H9 (cell line): ENCODE data around the gene GPHA2. TPM values are rescaled to one million over a fixed set of nuclear protein-coding genes. Genes with fewer than 3 reads are reported as not detected.

Source experiments
- DNase-seq: peaks from one replicate; pipeline ENCODE4 v3.0.0-alpha.2; 2017
- H2AFZ ChIP-seq: one replicate; pipeline ENCODE4 v1.6.1; 2013; ENCODE audit warnings: mild to moderate bottlenecking, low read length, control low read depth, moderate library complexity
- H2AK5ac ChIP-seq: 2 replicates; pipeline ENCODE4 v1.6.1; 2013; ENCODE audit warnings: low read length, control low read depth, mixed read lengths; ENCODE audit not compliant: insufficient read length
- H2BK120ac ChIP-seq: one replicate; pipeline ENCODE4 v1.6.1; 2013; ENCODE audit warnings: low read depth, mild to moderate bottlenecking, low read length, control low read depth, inconsistent platforms; ENCODE audit not compliant: poor library complexity, severe bottlenecking
- H2BK12ac ChIP-seq: 2 replicates; pipeline ENCODE4 v1.6.1; 2013; ENCODE audit warnings: low read length, control low read depth, mixed read lengths, low read depth; ENCODE audit not compliant: insufficient read length
- H2BK15ac ChIP-seq: 2 replicates; pipeline ENCODE4 v1.6.1; 2013; ENCODE audit warnings: low read depth, low read length, control low read depth
- H2BK20ac ChIP-seq: one replicate; pipeline ENCODE4 v1.6.1; 2013; ENCODE audit warnings: low read depth, mild to moderate bottlenecking, low read length, control low read depth, inconsistent platforms; ENCODE audit not compliant: poor library complexity, severe bottlenecking
- H2BK5ac ChIP-seq: 2 replicates; pipeline ENCODE4 v1.6.1; 2013; ENCODE audit warnings: low read length, control low read depth, mixed read lengths; ENCODE audit not compliant: insufficient read length
- H3K14ac ChIP-seq: 2 replicates; pipeline ENCODE4 v1.6.1; 2013; ENCODE audit warnings: low read length, control low read depth; ENCODE audit not compliant: insufficient read depth
- H3K18ac ChIP-seq: 2 replicates; pipeline ENCODE4 v1.6.1; 2013; ENCODE audit warnings: low read depth, mild to moderate bottlenecking, mixed read lengths, low read length, control low read depth; ENCODE audit not compliant: insufficient read length
- H3K23ac ChIP-seq: 2 replicates; pipeline ENCODE4 v1.6.1; 2013; ENCODE audit warnings: low read length, control low read depth, mixed read lengths, low read depth; ENCODE audit not compliant: insufficient read length
- H3K23me2 ChIP-seq: 2 replicates; pipeline ENCODE4 v1.6.1; 2013; ENCODE audit warnings: low read depth, mild to moderate bottlenecking, mixed read lengths, low read length, control low read depth; ENCODE audit not compliant: insufficient read length, poor library complexity, severe bottlenecking
- H3K27ac ChIP-seq: 2 replicates; pipeline ENCODE4 v1.5.1; 2013; ENCODE audit warnings: low read length, control low read depth, mixed read lengths, low read depth; ENCODE audit not compliant: insufficient read length
- H3K27me3 ChIP-seq: 2 replicates; pipeline ENCODE4 v1.6.1; 2013; ENCODE audit warnings: low read length, control low read depth, inconsistent platforms; ENCODE audit not compliant: insufficient read depth
- H3K4ac ChIP-seq: 2 replicates; pipeline ENCODE4 v1.6.1; 2013; ENCODE audit warnings: low read depth, mild to moderate bottlenecking, control low read depth, inconsistent platforms, low read length, moderate library complexity
- H3K4me1 ChIP-seq: 2 replicates; pipeline ENCODE4 v1.6.1; 2013; ENCODE audit warnings: low read length, control low read depth, inconsistent platforms; ENCODE audit not compliant: insufficient read depth
- H3K4me2 ChIP-seq: 2 replicates; pipeline ENCODE4 v1.6.1; 2013; ENCODE audit warnings: low read length, control low read depth, mixed read lengths; ENCODE audit not compliant: insufficient read length, insufficient read depth
- H3K56ac ChIP-seq: 2 replicates; pipeline ENCODE4 v1.6.1; 2013; ENCODE audit warnings: low read depth, mild to moderate bottlenecking, mixed read lengths, low read length, control low read depth; ENCODE audit not compliant: insufficient read length
- H3K79me1 ChIP-seq: 2 replicates; pipeline ENCODE4 v1.6.1; 2013; ENCODE audit warnings: low read depth, mild to moderate bottlenecking, moderate library complexity, low read length, control low read depth, inconsistent platforms; ENCODE audit not compliant: insufficient read depth, poor library complexity, severe bottlenecking
- H3K79me2 ChIP-seq: 2 replicates; pipeline ENCODE4 v1.6.1; 2013; ENCODE audit warnings: low read length, control low read depth, inconsistent platforms; ENCODE audit not compliant: insufficient read depth
- H3K9ac ChIP-seq: 2 replicates; pipeline ENCODE4 v1.6.1; 2013; ENCODE audit warnings: low read length, control low read depth, mixed read lengths; ENCODE audit not compliant: insufficient read length; ENCODE audit errors: extremely low read depth
- H3K9me3 ChIP-seq: one replicate; pipeline ENCODE4 v1.6.1; 2013; ENCODE audit warnings: low read depth, low read length, inconsistent platforms; ENCODE audit not compliant: control insufficient read depth
- H3T11ph ChIP-seq: one replicate; pipeline ENCODE4 v1.6.1; 2013; ENCODE audit warnings: mild to moderate bottlenecking, low read length, control low read depth, inconsistent platforms
- H4K20me1 ChIP-seq: one replicate; pipeline ENCODE4 v1.6.1; 2013; ENCODE audit not compliant: control insufficient read depth, insufficient read length, insufficient read depth
- H4K5ac ChIP-seq: 2 replicates; pipeline ENCODE4 v1.6.1; 2013; ENCODE audit warnings: low read depth, mild to moderate bottlenecking, mixed read lengths, low read length, control low read depth; ENCODE audit not compliant: insufficient read length
- H4K8ac ChIP-seq: replicated peaks from 2 replicates; pipeline ENCODE4 v1.6.1; 2013; ENCODE audit warnings: low read length, control low read depth, mixed read lengths, low read depth; ENCODE audit not compliant: insufficient read length
- H4K91ac ChIP-seq: 2 replicates; pipeline ENCODE4 v1.6.1; 2013; ENCODE audit warnings: low read depth, mild to moderate bottlenecking, moderate library complexity, mixed read lengths, low read length, control low read depth; ENCODE audit not compliant: insufficient read length
- H3K27ac Mint-ChIP-seq, 3 experiments: 2 replicates in 2 of 3; 3 replicates in 1 of 3; pipeline ENCODE4 v1.8.0; 2020 to 2021; ENCODE audit warnings: mixed read lengths in 3 of 3, mild to moderate bottlenecking in 1 of 3, moderate library complexity in 1 of 3
- H3K27me3 Mint-ChIP-seq: 2 replicates; pipeline ENCODE4 v1.8.0; 2021; ENCODE audit warnings: low read depth, mild to moderate bottlenecking, moderate library complexity, mixed read lengths
- H3K36me3 Mint-ChIP-seq, 3 experiments: 2 replicates in 2 of 3; 3 replicates in 1 of 3; pipeline ENCODE4 v1.8.0; 2020 to 2021; ENCODE audit warnings: low read depth in 3 of 3, mixed read lengths in 3 of 3; ENCODE audit not compliant: insufficient read depth in 1 of 3
- H3K4me1 Mint-ChIP-seq, 2 experiments: 2 replicates each; pipeline ENCODE4 v1.8.0; 2020; ENCODE audit warnings: mixed read lengths in 2 of 2
- H3K4me3 Mint-ChIP-seq, 2 experiments: 2 replicates in 1 of 2; 3 replicates in 1 of 2; pipeline ENCODE4 v1.8.0; 2020 to 2021; ENCODE audit warnings: mild to moderate bottlenecking in 2 of 2, mixed read lengths in 2 of 2, moderate library complexity in 1 of 2
- H3K9me3 Mint-ChIP-seq, 2 experiments: 2 replicates in 1 of 2; 3 replicates in 1 of 2; pipeline ENCODE4 v1.8.0; 2020; ENCODE audit warnings: mild to moderate bottlenecking in 2 of 2, mixed read lengths in 2 of 2, moderate library complexity in 1 of 2
- WGBS: extraction: QIAGEN DNeasy Blood & Tissue Kit; methylation state at CpG from one replicate; pipeline ENCODE4 v1.1.7; 2013; ENCODE audit warnings: missing lambda C conversion rate, low lambda C conversion rate, mixed read lengths; ENCODE audit not compliant: insufficient read length; ENCODE audit errors: extremely low coverage; 5-methylcytosine and 5-hydroxymethylcytosine counted together
- total RNA-seq: library from RNA; stranded (reverse); gene quantifications from 2 replicates; pipeline ENCODE4 v1.2.1, GENCODE V29; 2021
- TF ChIP-seq, protein P1 (sequence below): fragments of 200-600 bp; sonication (generic); conservative IDR thresholded peaks from 3 replicates; pipeline ENCODE4 v1.8.0; 2021; ENCODE audit warnings: antibody characterized with exemption, mild to moderate bottlenecking

GPHA2 gene
- total RNA-seq, 1 experiment from 2014 or later, result 2.1 TPM

DNA sequence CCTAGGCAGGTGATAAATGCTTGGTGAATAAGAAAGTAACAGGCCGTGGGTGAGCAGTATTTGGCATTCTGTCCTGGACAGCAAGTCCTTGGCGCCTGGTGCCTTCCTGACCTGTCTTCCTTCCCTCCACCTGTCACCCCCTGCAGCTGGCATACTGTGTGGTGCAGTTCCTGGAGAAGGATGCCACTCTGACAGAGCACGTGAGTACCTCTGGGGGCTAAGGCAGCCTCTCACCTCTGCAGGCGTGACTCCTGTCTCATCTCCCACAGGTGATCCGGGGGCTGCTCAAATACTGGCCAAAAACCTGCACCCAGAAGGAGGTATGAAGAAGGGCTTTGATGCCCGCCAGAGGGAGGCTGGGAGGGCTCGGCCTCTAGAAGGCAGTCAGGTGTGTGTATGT lies 4.4 kb downstream of the GPHA2 start:
- Histone ChIP-seq H3K23ac (no peak overlapping the region), H2AFZ (no peak overlapping the region), H3K14ac (no peak overlapping the region), H2BK12ac (no peak overlapping the region), H4K91ac (no peak overlapping the region), H3K27ac (no peak overlapping the region), H3K79me2 (no peaks in the 10 kb centered on the region), H2BK5ac (no peak overlapping the region), H2BK20ac (no peak overlapping the region), H4K5ac (no peak overlapping the region), H3K23me2 (peaks cover 4% of the 10 kb centered on the region), H4K20me1 (no peaks in the 10 kb centered on the region), H2AK5ac (no peak overlapping the region), H2BK120ac (no peak overlapping the region), H3K9me3 (no peaks in the 10 kb centered on the region), H3T11ph (no peak overlapping the region), H3K56ac (no peak overlapping the region), H4K8ac (no peak overlapping the region), H3K4me1 (peaks cover 7% of the 10 kb centered on the region; the same call in 1 of the 2 replicates), H3K9ac (no peak overlapping the region), H3K4me2 (no peak overlapping the region), H3K79me1 (no peaks in the 10 kb centered on the region), H3K27me3 (no peaks in the 10 kb centered on the region), H3K4ac (no peak overlapping the region), H3K18ac (no peak overlapping the region), H2BK15ac (no peak overlapping the region)
- no peaks in the 10 kb centered on the region for H3K9me3 Mint-ChIP-seq
- DNase-seq, result no peak
- H3K36me3 Mint-ChIP-seq, result peaks cover 0 to 4% (median 0%) of the 10 kb centered on the region in 3 experiments; a peak in 2 of 7 replicates
- H3K4me1 Mint-ChIP-seq, result peaks cover 15 to 30% of the 10 kb centered on the region in 2 experiments
- no CpG with 5 or more reads among the region's 7 CpGs for WGBS
- peaks cover 4% of the 10 kb centered on the region for H3K27me3 Mint-ChIP-seq
- no peak overlapping the region for H3K27ac Mint-ChIP-seq
- TF ChIP-seq, protein P1, sequence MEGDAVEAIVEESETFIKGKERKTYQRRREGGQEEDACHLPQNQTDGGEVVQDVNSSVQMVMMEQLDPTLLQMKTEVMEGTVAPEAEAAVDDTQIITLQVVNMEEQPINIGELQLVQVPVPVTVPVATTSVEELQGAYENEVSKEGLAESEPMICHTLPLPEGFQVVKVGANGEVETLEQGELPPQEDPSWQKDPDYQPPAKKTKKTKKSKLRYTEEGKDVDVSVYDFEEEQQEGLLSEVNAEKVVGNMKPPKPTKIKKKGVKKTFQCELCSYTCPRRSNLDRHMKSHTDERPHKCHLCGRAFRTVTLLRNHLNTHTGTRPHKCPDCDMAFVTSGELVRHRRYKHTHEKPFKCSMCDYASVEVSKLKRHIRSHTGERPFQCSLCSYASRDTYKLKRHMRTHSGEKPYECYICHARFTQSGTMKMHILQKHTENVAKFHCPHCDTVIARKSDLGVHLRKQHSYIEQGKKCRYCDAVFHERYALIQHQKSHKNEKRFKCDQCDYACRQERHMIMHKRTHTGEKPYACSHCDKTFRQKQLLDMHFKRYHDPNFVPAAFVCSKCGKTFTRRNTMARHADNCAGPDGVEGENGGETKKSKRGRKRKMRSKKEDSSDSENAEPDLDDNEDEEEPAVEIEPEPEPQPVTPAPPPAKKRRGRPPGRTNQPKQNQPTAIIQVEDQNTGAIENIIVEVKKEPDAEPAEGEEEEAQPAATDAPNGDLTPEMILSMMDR, result no peak
- no peak overlapping the region for H3K4me3 Mint-ChIP-seq
